Skeletal muscle satellite cell (primary cell): ENCODE measurements around the gene SPSB1.

Source experiments
- H3K27me3 ChIP-seq: 2 replicates; pipeline ENCODE4 v1.7.0; 2013; ENCODE audit warnings: low read length; ENCODE audit not compliant: control insufficient read depth, insufficient read depth
- H3K36me3 ChIP-seq: 2 replicates; pipeline ENCODE4 v1.7.0; 2013; ENCODE audit warnings: mild to moderate bottlenecking, control low read depth, low read length; ENCODE audit not compliant: insufficient read depth
- H3K4me1 ChIP-seq: 2 replicates; pipeline ENCODE4 v1.7.0; 2013; ENCODE audit warnings: low read length; ENCODE audit not compliant: control insufficient read depth, insufficient read depth
- H3K4me2 ChIP-seq: 2 replicates; pipeline ENCODE4 v1.7.0; 2013; ENCODE audit warnings: mild to moderate bottlenecking, low read length
- H3K4me3 ChIP-seq: 2 replicates; pipeline ENCODE4 v1.7.0; 2013; ENCODE audit warnings: low read length
- H3K9ac ChIP-seq: 2 replicates; pipeline ENCODE4 v1.7.0; 2013; ENCODE audit warnings: mild to moderate bottlenecking, low read depth, low read length, moderate library complexity
- H3K9me3 ChIP-seq: replicated peaks from 2 replicates; pipeline ENCODE4 v1.7.0; 2013; ENCODE audit warnings: mild to moderate bottlenecking, control low read depth, low read length

The SPSB1 gene

DNA sequence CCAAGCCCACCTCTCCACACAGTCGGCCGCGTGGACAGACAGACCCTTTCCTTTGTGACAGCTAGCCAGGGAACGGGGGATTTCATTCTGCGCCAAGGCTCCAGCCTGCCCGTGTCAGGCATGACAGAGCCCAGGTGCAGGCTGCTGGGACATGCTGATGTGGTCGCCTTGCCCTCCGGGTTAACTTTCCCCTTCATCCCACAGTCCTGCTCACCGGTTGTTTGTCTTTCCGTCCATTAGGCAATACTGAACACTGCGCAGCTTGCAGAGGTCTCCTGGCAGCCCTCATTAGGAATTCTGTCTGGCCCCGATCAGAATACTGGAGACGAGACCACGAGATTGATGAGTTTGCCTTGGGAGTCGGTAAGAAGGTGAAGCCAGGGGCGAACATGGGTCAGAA, 62.8 kb downstream of the SPSB1 start:
- H3K4me2 ChIP-seq = no peak overlapping the region
- no peaks in the 10 kb centered on the region for H3K27me3 ChIP-seq
- no peaks in the 10 kb centered on the region for H3K9me3 ChIP-seq
- peaks cover 7% of the 10 kb centered on the region for H3K4me1 ChIP-seq
- peaks cover 30% of the 10 kb centered on the region for H3K36me3 ChIP-seq
- H3K9ac ChIP-seq = no peak overlapping the region
- H3K4me3 ChIP-seq = no peak overlapping the region

DNA sequence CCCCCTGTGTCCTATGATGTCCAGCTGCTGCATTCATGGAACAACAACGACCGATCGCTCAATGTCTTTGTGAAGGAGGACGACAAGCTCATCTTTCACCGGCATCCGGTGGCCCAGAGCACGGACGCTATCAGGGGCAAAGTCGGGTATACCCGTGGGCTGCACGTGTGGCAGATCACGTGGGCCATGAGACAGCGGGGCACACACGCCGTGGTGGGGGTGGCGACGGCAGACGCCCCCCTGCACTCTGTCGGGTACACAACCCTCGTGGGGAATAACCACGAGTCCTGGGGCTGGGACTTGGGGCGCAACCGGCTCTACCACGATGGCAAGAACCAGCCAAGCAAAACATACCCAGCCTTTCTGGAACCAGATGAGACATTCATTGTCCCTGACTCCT, 63.3 kb downstream of the SPSB1 start:
- Histone ChIP-seq H3K36me3 (peaks cover 30% of the 10 kb centered on the region), H3K4me3 (no peak overlapping the region), H3K27me3 (no peaks in the 10 kb centered on the region), H3K9ac (no peak overlapping the region), H3K4me2 (no peak overlapping the region), H3K9me3 (no peaks in the 10 kb centered on the region), H3K4me1 (peaks cover 1% of the 10 kb centered on the region)

DNA sequence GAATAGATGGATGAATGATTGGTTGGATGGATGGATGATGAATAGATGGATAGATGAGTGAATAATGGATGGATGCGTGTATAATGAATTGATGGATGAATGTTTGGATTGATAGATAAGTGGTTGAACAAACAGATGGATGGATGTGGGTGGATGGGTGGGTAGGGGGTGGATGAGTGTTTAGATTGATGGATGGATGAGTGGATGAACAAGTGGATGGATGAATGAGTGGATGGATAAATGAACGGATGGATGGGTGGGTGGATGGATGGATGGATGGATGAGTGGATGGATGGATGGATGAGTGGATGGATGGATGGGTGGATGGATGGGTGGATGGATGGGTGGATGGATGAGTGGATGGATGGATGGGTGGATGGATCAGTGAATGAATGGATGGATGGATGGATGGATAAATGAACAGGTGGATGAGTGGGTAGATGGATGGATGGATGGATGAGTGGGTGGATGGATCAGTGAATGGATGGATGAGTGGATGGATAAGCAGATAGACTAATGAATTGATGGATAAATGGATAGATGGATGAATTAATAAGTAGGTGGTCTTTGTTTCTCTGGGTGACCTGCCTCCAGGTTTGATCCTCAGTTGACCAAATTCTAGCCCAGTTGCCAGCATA, 64.3 kb downstream of the SPSB1 start:
- Histone ChIP-seq H3K27me3 (no peaks in the 10 kb centered on the region), H3K36me3 (peaks cover 30% of the 10 kb centered on the region), H3K4me1 (no peaks in the 10 kb centered on the region), H3K9ac (no peak overlapping the region), H3K4me3 (no peak overlapping the region), H3K4me2 (no peak overlapping the region), H3K9me3 (no peaks in the 10 kb centered on the region)

DNA sequence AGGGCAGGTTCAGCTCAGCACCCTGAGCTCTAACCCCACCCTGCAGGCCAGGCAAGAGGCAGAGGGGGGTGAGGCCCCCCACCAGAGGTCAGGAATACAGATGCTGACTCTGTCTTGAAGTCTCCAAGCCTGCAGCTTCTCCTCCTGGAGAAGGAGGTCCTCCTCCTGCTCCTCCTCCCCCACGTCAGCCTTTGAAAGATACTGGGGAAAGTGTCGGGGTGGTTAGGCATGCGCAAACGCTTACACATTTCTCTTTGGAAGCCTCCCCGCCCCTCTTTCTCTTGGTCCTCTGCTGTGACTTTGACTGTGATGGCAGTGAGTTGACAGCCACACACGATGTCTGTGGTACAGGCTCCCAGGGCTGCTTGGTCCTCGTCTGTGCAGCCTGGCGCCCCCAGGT, 65.3 kb downstream of the SPSB1 start:
- Histone ChIP-seq H3K9ac (no peak overlapping the region), H3K9me3 (no peaks in the 10 kb centered on the region), H3K27me3 (no peaks in the 10 kb centered on the region), H3K4me1 (no peaks in the 10 kb centered on the region), H3K4me2 (no peak overlapping the region), H3K4me3 (no peak overlapping the region), H3K36me3 (peaks cover 30% of the 10 kb centered on the region)

DNA sequence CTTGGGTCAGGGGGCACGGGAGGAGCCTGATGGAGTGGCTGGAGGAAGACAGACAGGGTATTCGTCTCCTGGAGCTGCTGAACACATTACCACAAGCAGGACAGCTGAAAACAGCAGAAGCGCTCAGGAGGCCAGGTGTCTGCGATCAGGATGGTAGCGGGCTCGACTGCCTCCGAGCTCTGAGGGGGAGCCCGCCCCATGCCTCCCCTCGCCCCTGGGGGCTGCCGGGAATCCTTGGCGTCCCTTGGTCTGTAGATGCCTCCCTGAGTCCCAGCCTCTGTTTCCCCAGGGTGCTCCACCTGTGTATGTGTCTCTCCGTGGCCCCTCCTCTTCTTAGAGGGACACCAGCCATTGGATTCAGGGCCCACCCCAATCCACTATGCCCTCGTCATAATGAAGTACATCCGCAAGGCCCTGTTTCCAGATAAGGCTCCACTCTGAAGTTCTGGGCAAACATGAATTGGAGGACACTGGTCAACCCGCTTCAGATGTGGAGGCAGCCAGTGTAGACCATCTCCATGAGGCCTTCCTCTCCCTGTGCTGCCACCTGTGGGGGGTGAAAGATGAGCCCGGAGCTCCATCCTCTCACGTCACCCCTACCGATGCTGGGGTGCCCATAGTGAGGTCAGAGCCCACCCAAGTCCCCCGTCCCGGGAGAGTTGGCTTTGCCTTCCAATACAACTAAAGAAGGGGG, 67.8 kb downstream of the SPSB1 start:
- no peak overlapping the region for H3K4me2 ChIP-seq
- peaks cover 30% of the 10 kb centered on the region for H3K36me3 ChIP-seq
- no peaks in the 10 kb centered on the region for H3K4me1 ChIP-seq
- no peaks in the 10 kb centered on the region for H3K27me3 ChIP-seq
- no peak overlapping the region for H3K9ac ChIP-seq
- H3K4me3 ChIP-seq = no peak overlapping the region
- H3K9me3 ChIP-seq = no peaks in the 10 kb centered on the region

DNA sequence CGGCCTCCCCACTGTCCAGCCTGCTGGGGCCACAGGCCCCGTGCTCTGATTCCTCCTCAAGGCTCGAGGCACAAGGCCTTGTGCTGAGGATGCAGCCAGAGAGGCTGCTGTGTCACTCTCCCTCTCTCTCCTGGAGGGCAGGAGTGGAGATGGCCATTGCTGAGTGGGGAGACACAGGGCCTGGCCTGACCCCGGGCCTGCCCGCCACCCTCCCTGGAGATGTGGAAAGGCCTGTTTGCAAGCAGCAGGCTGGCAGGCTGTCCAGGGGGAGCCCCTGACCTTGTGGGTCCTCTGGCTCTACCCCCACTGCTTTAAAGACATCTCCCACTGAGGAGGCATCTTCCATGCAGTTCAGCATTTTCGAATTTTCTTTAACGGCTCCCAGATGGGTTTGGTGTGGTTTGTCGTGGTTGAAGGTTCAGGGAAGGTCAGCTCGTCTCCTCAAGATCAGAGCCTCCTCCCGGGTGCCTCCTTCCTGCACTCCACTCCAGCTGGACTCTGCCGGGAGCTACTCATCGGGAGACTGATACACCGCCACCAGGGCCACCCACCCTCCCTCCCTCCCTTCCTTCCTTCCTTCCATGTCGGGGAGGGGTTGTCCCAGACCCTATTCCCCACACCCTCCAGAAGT, 69.1 kb downstream of the SPSB1 start:
- no peaks in the 10 kb centered on the region for H3K27me3 ChIP-seq
- H3K4me3 ChIP-seq = no peak overlapping the region
- no peaks in the 10 kb centered on the region for H3K9me3 ChIP-seq
- no peaks in the 10 kb centered on the region for H3K4me1 ChIP-seq
- no peak overlapping the region for H3K9ac ChIP-seq
- H3K36me3 ChIP-seq = peaks cover 18% of the 10 kb centered on the region
- no peak overlapping the region for H3K4me2 ChIP-seq

DNA sequence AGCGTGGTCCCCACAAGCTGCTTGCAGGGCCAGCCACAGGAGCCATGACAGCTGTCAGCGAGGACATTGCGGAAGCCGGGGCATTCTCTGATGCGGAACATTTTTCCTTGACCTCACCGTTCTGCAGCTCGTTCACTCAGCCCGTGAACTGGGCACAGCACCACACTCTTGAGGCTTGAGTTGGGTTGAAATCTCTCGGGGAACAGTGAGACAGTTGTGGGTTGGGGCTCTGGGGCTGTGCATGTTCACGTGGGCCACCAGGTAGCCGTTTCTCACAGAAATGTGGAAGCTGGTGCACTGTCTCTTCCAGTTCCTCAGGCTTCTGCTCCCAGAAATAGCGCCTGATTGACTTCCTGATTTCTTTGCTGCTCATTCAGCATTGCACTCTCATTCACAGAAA, 69.8 kb downstream of the SPSB1 start:
- Histone ChIP-seq H3K36me3 (peaks cover 15% of the 10 kb centered on the region), H3K9me3 (no peaks in the 10 kb centered on the region), H3K27me3 (no peaks in the 10 kb centered on the region), H3K4me1 (no peaks in the 10 kb centered on the region), H3K4me3 (no peak overlapping the region), H3K9ac (no peak overlapping the region), H3K4me2 (no peak overlapping the region)

DNA sequence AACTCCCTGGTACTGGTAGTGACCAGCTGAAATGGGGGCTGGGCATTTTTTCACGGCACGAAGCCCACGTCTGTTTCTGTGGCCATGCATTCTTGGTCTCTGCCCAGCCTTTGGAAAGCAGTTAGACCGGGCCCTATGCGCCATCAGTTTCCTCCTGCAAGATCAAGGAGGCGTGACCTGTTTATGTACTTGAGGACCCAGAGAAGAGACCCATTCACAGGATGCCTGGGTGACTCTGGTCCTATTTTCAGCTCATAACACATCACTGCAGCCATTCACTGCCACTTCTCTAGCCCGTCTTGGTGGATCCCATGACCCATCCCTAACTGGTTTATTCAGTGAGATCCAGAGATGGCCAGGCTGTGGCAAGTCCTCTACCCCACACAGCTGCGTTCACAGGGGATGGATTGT, 70.4 kb downstream of the SPSB1 start:
- Histone ChIP-seq H3K4me3 (no peak overlapping the region), H3K27me3 (no peaks in the 10 kb centered on the region), H3K9ac (no peak overlapping the region), H3K4me1 (no peaks in the 10 kb centered on the region), H3K9me3 (no peaks in the 10 kb centered on the region), H3K36me3 (peaks cover 10% of the 10 kb centered on the region), H3K4me2 (no peak overlapping the region)

DNA sequence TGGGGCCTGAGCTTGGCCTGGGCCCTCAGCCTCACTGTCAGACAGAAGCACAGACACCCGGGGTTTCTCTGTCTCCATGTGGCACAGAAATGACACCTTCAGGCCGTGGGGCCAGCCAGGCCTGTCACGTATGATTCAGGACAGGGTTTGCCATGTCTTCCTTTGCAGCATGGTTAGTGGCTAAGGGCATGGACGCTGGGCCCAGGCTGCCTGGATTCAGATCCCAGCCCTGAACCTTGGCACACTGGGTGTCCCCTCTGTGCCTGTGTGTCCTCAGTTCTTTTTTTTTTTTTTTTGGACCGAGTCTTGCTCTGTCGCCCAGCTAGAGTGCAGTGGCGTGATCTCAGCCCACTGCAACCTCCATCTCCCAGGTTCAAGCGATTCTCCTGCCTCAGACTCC, 73.6 kb downstream of the SPSB1 start:
- no peaks in the 10 kb centered on the region for H3K27me3 ChIP-seq
- H3K4me1 ChIP-seq = peaks cover under 1% of the 10 kb centered on the region
- no peak overlapping the region for H3K9ac ChIP-seq
- peaks cover 10% of the 10 kb centered on the region for H3K36me3 ChIP-seq
- H3K4me2 ChIP-seq = no peak overlapping the region
- H3K9me3 ChIP-seq = no peaks in the 10 kb centered on the region
- H3K4me3 ChIP-seq = no peak overlapping the region

DNA sequence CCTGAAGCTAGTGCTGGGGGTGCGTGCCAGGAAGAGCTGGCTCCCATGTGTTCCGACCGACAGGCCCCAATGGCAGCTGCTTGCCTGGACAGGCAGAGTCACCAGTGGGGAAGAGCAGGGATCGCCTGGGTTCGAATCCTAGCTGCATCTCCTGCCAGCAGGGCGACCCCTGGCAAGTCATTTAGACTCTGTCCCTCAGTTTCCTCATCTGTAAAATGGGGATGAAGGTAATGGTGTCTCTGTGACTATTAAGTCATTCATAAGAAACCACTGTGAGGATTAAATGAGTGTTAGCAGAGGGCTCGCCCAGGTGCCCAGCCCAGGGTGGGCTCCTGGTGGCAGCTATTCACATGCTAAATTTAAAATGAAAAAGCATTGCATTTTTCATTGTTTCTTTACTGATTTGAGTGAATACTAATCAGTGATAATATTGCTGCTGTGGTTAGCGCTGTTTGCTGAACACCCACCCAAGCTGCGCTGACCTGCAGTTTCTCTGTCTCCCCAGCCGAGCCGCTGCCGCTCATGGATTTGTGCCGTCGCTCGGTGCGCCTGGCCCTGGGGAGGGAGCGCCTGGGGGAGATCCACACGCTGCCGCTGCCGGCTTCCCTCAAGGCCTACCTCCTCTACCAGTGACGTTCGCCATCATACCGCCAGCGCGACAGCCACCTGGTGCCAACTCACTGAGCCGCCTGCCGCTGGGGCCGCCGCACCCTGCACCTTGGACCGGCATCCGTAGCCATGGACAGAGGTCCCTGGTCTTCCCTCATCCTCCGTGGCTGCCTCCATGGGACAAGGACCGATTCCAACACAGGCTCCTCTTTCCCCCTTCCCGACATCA, 74.5 kb downstream of the SPSB1 start:
- Histone ChIP-seq H3K9me3 (no peaks in the 10 kb centered on the region), H3K4me3 (no peak overlapping the region), H3K36me3 (peaks cover 10% of the 10 kb centered on the region), H3K4me2 (no peak overlapping the region), H3K27me3 (no peaks in the 10 kb centered on the region), H3K9ac (no peak overlapping the region), H3K4me1 (peaks cover 8% of the 10 kb centered on the region)

DNA sequence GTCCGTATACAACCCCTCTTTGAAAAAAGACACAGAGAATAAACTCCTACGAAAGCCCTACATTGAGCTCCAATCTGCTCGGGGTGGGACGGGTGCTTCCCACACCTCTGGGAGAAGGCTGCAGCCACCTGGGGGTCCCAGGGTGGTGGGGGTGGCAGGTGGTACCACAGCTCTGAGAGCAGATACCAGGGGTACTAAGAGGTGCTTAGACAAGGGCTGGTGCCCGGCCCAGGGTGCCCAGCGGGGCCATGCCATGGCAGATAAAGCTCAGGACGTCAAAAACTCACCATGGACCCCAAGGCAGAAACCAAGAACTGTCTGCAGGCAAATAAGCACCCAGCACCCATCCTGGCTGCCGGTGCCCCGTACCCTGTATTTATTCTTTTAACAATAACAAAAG, 75.1 kb downstream of the SPSB1 start:
- Histone ChIP-seq H3K36me3 (peaks cover 10% of the 10 kb centered on the region), H3K4me2 (no peak overlapping the region), H3K4me3 (no peak overlapping the region), H3K9ac (no peak overlapping the region), H3K27me3 (no peaks in the 10 kb centered on the region), H3K9me3 (no peaks in the 10 kb centered on the region), H3K4me1 (peaks cover 8% of the 10 kb centered on the region)
